Measurements from ENCODE around the gene NPHS2.

Gene NPHS2

DNA sequence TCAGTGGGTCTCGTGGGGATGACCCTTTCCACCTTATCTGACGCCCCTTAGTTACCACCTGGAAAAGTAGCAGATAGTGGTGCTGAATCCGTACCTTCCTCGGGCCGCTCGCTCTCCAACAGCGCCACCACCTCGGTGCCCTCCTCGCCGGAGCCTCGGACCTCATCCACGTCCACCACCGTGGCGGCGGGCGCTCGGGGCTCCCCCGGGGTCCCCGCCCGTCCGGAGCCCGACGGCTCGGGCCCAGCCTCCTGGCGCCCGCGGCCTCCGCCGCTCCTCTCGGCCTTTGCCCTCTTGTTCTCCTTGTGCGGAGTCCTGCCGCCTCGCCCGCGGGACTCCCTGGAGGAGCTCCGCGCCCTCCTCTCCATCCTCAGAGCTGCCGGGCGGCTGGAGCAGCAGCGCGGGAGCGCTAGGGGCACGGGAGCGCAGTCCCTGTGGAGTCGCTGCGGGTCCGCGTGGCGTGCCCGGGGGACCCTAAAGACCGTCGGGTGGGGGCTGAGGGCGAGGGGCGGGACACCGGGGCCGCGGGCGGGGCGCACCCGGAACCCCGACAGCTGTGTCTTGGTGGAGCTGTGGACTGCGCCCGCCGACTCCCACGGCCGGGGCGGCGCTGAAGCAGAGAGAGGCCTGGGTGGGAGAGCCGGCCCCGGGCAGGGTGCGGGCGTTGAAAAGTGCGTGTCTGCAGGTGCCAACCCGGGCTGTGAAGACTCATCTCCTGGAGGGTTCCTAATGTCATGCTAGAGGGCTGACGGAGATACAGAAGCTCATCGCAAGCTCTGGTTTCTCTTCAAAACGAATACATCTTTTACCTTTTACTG is at the start of gene NPHS2:
NPHS2 (minus strand) TSS at position 452 of the 818 bp plus-strand sequence; CDS start at position 368, 84 bp downstream.
- DNase-seq: no peak

DNA sequence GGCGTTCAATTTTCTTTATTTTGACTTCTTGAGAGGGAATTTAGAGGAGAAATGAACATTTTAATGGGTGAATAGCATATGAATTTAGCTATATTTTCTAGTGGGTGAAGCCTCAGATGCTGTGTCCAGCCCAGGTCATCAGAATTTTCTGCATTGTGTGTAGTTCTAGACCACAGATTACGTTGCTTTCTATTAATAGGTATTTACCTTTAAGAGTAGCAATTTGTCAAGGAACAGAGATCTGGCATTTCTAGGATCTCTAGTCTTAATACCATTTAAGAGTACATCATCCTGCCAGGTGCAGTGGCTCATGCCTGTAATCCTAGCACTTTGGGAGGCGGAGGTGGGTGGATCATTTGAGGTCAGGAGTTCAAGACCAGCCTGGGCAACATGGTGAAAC is 36.6 kb upstream of the NPHS2 start:
- DNase-seq: no peak

DNA sequence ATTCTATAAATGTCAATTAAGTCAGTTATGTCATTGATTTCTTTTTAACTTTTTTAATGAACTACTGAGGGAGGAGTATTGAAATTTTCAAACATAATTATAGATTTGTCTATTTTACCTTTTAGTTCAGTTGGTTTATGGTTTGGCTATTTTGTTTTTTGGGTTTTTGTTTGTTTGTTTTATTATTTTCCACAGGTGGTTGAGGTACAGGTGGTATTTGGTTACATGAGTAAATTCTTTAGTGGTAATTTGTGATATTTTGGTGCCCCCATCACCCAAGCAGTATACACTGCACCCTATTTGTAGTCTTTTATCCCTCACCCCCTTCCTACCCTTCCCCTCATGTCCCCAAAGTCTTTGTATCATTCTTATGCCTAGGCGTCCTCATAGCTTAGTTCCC is 25.3 kb upstream of the NPHS2 start:
- no peak for DNase-seq

DNA sequence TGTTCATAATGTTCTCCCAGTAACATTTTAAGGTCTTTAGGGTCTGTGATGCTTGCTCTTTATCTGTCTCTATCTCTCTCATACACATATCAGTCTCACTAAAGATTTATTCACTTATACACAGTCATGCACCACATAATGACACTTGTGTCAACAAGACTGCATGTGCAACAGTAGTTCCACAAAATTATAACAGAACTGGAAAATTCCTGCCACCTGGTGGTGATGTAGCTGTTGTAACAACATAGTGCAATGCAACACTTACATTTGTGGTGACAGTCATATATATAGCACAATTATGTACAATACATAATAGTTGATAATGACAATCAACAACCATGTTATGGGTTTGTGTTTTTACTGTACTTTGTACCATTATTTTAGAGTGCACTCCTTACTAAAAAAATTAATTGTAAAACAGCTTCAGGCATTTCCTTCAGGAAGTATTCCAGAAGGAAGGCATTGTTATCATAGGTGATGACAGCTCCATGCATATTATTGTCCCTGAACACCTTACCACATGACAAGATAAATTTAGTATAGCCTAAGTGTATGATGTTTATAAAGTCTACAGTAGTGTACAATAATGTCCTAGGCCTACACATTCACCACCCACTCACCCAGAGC is 24.0 kb upstream of the NPHS2 start:
- peak; percentile 14 for DNase-seq

DNA sequence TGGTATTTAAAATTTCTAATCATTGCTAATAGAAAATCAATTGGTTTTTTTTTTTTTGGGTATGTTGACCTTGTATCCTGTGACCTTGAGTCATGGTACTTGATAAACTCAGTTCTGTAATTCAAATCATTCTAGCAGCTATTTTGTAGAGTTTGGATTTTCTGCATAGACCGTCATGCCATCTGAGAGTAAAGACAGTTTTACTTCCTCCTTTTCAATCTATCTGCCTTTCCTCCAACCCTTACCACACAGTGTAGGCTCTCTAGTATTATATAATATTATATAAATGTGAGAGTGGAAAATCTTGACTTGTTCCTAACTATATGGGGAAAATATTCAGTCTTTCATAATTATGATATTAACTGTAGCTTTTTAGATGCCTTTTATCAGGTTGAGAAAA is 22.9 kb upstream of the NPHS2 start:
- no peak for DNase-seq

DNA sequence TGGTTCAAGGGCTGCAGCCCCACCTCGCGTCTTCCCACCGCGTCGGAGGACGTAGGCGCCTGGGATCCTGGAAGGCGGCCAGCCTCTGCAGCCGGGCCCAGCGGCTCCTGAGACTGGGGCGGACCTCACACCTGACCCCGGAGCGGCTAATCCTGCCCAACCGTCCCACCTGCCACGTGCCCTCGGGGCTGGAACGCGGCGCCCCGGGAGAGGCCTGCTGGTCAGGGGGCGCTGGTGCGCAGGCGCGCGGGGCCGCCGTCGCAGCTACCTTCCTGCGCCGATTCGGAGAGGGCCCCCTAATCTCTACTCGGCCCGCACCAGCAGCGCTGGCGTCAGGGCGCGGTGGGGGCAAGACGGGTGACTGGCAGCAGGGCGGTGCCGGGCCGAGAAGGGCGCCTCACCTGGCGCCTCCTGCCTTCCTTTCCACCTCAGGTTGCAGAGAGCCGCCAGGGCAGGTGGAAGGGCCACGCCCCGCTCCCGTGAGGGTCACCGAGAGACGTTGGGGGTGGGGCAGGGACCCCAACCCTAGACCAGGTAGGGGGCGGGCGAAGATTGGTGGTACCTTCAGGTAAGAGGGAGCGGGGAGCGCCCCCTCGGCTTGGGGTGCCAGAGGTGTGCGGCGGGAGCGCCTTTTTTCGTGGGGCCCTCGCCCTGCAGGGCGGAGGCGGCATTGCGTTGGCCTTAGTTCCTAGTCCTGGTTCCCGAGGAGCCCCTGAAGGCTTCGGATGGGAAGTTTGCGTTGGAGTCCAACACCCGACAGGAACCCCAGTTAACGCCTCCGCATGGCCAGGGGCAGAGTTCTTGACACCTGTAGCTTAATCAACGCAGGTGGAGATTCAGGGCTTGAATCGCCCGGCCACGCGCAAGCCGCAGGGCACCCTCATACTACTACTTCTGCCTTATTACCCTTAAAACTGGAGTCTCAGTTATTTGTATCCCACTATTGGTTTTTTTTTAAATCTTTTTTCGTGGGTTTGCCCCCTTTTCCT is 16.1 kb upstream of the NPHS2 start, which contains the start of gene TDRD5:
TDRD5 (plus strand) TSS at position 241 of the 989 bp plus-strand sequence. CDS start 784 bp downstream, outside the sequence.
- no peak for DNase-seq

DNA sequence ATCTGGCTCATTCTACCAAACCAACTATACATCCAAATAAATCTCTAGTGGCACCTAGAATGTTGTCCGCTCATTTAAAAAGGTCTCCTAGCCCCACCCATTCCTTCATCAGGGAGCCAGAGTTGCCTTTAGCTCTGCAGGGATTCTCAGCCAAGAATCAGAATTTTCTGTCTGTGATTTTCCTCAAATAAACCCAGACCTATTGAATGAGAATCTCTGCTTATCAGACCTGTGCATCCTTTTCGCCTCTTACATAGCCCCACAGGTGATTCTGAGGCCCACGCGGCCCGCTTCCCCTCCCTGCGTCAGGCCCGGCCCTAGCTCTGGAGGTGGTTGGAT is 15.5 kb upstream of the NPHS2 start:
- DNase-seq: no peak

DNA sequence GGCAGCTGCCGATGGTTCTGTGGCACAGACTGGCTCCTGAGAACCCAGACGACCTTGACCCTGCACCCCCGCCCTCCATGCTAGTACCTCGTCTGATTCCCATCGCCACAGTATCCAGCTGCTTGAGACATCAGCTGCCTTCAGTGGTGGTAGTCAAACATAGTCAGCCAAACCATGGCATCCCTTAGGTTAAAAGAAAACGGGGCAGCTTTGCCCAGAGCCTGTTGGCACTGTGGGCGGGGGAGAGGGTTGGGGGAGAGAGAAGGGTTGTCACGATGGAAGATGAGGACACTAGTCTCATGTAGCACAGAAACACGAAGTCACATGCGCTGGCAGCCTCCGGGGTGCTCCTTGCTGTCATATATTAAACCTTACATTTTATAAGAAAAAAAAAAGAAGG is 14.9 kb upstream of the NPHS2 start:
- no peak for DNase-seq

DNA sequence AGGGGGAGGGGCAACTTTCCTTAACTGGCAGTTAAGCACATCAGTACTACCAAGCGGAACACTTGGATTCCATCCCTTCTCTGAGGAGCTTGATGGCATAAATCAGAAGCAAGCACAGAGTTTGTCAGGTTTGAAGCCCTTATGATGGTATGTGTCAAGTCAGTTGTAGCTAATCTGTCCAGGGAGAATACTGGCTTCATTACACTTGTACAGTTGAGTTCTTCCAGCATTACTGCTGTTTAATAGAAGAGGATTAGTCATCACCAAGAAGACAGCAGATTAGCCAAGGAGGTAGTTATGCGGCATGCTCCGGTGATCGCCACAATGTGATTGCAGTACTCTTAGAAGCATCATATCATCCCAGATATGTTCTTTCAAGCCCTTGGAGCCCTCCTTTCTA is 13.8 kb upstream of the NPHS2 start:
- DNase-seq: no peak

DNA sequence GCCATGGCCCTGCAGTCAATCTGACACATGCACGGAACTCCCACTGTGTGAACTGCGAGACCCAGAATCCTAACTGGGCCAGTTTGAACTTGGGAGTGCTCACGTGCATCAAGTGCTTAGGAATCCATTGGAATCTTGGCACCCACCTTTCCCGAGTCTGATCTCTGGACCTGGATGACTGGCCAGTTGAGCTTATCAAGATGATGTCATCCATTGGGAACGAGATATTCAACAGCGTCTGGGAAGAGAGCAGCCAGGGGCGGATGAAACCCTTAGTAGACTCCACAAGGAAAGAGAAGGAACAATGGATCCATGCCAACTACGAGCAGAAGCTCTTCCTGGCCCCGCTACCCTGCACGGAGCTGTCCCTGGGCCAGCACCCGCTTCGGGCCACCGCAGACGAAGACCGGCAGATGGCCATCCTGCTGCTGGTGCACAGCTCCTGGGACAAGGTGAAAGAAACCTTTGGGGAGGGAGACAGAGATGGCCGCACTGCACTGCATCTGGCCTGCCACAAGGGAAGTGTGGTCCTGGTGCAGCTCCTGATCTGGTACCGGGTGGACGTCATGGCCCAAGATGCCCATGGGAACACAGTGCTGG is 12.8 kb upstream of the NPHS2 start:
- DNase-seq: no peak

DNA sequence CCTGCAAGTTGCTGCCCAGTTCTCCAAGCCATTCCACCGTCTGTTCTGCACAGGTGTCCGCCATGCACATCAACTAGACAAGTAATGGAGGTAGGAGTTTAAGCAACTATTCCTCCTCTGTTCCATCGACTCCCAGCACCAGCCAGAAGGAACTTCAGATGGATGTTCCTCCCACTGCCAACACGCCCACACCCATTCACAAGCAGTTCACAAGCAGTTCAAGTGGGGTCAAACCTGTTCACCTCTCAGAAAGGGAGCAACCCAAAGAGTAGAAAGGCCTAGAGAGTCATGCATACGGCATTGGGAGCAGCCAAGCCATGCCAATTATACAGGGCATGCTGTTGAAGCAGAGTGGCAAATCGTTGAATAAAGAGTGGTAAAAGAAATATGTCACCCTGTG is 11.6 kb upstream of the NPHS2 start:
- no peak for DNase-seq

DNA sequence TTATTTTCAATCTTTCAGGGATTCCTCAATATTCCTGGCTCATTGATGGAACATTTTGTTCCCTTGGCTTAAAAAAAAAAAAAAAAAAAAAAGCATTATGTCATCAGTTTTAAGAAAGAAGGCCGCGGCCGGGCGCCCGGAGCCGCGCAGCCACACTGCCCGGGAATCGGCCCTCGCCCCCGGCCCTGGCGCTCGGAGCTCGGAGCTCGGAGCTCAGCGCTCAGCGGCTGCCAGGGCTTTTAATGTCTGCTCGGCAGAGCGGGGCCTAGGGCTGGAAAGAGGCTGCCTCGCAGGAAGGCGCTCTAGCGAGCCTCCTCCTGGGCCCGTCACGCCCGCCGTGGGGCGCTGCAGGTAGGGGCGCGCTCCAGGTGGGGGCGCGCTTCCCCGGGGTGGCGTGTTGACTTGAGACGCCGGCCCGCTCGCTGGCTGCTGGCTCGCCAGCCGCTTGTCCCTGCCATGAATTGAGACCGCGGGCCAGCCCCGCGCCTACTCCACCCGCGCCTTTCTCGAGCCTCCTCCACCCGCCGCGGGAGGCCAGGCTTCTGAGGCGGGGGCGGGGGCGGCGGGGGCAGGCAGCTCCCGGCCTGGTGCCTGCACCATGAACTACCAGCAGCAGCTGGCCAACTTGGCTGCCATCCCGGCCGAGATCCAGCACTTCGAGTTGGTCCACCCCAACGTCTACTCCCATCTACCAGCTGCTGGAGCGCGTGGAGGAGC is 10.5 kb upstream of the NPHS2 start:
- DNase-seq: peak; percentile 43

DNA sequence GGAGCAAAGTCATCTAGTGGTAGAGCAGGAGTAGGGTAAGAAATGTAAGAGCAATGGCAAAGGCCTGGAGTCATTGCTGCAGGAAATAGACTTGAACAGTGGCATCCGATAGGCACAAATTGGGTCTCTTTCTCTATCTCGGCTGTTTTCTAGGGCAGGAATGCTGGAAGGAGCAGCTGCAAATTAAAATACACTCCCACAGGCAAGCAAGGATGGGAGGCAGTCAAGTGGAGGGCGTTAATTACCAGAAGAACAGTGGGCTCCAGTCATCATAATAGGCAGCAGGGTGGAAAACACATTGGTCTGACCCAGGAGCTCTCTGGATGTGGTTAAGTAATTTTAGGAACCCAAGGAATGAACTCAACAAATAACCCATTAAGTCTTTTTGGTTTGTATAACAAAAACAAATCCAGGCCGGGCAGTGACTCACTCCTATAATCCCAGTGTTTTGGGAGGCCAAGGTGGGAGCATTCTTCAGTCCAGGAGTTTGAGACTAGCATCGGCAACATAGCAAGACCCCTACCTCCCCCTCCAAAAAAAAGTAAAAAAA is 8.1 kb upstream of the NPHS2 start:
- DNase-seq: no peak

DNA sequence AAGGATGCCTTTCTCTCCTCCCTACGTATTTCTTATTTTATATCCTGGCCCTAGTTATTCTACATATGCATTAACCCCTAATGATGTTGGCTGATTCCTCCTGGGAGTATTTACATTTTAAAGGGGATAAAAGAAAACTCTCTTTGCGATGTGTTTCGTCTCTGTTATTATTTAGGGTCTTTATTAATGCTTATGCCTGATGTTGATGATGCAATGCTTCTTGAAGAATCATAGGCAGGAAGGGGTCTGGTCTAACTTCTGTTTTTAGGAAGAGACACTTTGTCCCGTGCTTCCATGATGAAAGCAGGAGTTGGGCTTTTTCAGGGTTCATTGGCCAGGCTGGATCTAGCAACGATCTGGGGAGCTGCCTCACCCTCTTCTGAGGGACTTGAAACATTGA is 761 bp upstream of the NPHS2 start:
- no peak for DNase-seq

DNA sequence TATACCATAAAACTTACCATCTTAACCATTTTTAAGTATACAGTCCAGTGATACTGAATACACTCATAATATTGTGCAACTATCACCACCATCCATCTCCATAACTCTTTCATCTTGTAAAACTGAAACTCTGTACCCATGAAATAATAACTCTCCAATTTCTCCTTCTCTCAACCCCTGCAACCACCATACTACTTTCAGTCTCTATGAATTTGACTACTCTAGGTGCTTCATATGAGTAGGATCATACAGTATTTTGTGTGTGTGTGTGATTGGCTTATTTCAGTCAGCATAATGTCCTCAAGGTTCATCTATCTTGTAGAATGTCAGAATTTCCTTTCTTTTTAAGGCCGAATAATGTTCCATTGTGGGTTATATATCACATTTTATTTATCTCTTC is 17.7 kb downstream of the NPHS2 start:
- no peak for DNase-seq

DNA sequence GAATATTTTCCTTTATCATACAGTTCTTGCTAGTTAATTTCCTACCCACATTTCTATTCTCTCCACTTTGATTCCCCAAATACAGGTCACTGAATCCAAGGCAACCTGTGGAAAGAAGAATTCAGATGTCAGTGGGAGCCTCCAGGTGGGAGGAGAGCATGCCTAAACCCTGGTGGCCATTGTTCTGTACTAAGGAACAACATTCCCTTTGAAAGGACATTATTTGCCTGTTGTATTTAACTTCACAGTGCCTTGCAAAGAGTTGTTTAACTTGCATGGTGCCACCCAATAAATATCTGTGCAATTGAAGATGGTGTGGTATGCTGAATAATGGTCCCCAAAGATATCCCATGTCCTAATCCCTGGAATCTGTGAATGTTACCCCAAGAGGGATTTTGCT is 21.3 kb downstream of the NPHS2 start:
- DNase-seq: no peak

DNA sequence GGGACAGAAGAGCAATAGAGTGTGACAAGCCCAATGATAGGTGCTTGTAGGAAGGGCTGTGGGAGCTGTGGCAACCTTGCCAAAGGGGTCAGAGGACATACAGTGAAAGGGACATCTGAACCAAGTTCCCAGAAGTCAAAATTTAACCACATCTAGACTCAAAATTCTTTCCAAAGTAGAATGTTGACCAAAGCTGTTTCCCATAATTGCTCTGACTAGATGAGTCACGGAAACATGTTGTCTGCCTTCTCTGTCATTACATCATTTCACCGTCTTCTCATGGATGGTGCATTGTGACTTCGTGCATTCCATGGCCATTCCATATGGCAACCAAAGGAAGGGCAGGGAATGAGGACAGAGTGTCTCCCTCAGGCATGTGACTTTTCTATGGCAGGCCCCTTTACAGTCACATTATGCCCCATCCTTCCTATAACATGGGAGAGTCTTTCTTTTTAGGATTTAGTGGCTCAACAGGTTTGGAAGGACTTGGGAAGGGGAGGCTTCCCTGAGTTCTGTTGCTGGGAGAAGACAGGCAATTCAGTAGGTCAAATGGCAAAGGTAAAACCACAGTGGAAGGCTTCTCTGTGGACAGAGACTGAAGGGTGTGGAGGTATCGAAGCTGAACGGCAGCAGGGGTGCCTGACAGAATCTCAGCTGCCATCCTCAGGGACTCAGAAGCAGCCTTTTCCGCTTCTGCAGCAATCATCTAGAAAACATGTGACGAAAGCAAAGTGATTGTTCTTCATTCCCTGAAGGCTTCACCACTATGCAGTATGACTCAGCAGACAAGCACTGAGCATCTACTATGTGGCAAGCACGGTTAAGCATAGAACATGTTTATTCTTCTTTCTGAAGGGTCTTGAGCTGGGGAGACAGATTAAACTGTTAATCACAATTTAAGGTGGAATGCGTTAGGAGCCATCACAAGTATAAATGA is 24.7 kb downstream of the NPHS2 start:
- DNase-seq: no peak

DNA sequence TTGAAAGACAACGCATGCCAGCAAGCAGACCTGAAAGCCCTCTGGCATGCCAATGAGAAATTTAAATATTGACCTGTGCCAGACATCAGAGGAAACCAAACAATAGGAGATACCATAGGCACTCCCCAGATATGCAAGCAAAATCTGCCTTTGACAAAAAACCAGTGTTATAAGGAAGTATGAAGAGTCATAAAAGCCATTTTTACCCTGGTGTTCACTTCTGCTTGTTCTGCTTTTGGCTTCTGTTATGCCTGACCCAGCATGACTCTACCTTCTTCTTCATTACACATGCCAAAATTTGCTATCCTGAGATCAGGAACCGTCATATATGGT is 26.4 kb downstream of the NPHS2 start:
- no peak for DNase-seq

DNA sequence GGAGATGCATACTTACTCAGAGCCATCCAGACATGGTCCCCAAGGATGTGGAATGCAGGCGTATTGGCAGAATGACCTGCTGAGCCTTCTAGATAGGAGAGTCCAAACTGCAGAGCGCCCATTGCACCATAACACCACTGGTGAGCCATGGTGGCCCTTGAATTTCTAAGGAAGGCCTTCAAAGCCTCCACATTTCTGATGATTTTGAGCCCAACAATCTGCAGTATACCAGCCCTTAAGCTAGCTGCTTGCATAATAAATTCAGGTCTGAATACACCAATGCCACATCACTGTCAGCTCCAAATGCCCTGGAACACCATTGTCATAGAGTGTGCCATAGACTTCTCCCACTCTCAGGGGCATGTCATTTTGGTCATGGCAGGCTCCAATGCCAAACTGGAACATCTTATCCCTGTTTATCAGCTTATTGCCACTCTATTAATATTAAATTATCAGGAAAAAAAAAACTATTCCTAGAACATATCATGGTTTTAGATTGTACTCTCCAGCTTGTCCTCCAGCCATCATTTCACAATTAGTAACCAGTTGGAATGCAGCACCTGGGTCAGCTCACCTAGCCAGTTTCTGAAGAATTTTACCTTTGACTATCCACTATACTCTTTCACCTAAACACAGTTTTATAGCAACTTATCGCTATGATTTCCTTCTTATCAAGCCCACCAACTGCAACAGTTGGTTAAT is 26.9 kb downstream of the NPHS2 start:
- DNase-seq: no peak

DNA sequence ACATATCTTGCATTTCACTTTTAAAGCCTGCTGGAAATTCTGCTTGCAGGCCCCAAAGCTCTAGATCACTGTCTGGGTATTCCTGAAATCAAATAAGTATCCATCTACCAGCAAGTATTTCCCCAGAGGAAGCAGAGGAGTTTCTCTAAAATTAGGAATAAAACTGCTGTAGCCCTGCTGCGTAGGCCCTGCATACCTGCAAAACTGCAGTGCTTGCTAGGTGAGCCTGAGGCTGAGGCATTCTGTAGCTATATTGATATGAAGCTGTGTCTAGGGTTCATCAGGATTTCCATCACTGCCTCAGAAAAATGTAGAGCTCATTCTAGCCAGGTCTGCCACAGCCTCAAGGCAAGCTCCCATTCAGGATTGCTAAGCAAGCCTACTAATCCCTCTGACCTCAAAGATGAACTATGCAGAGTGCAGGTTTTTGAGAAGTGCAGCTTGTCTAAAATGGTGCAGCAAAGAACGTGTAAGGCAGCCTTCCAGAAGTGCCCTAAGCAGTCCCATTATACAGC is 28.7 kb downstream of the NPHS2 start:
- no peak for DNase-seq

Measured in activated CD4-positive, alpha-beta T cell treated with anti-CD3 and anti-CD28 coated beads for 48 hours (primary cell).